Hematopoietic multipotent progenitor cell (in vitro differentiated cells): ENCODE results near the gene HMCN2. TPM values are rescaled to one million over a fixed set of nuclear protein-coding genes. Genes with fewer than 3 reads are reported as not detected.

ENCODE experiments used
- DNase-seq, 3 donors: peaks; one replicate each; pipeline ENCODE4 v3.0.0-alpha.2; 2011 to 2015; ENCODE audit warnings: low read depth in 2 of 3, low spot score in 2 of 3
- total RNA-seq: library from RNA; depleted of rRNA; stranded (reverse); fragments of >200 nt; gene quantifications from one replicate; pipeline ENCODE4 v1.2.3, GENCODE V29; 2012

The HMCN2 gene
- total RNA-seq, 1 donor: under 0.01 TPM

DNA sequence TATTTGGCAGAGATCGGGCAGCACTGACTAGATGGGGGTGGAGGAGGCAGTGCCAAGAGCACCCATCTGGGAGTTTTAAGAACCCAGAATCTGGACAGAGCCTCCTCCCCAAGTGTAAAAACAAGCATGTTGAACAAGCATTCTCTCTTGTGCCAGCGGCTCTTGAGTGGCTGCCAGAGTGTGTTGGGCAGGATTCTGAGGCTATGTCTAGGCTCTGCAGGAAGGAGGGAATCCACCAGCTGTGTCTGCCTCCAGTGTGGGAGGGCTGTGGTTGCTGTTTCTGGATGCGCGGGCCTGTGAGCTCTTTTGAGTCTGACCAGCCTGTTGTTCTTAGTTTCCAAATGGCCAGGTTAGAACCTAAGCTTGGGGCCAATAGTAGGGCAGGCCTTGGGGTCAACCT, 39.8 kb downstream of the HMCN2 start:
- no peak for DNase-seq

DNA sequence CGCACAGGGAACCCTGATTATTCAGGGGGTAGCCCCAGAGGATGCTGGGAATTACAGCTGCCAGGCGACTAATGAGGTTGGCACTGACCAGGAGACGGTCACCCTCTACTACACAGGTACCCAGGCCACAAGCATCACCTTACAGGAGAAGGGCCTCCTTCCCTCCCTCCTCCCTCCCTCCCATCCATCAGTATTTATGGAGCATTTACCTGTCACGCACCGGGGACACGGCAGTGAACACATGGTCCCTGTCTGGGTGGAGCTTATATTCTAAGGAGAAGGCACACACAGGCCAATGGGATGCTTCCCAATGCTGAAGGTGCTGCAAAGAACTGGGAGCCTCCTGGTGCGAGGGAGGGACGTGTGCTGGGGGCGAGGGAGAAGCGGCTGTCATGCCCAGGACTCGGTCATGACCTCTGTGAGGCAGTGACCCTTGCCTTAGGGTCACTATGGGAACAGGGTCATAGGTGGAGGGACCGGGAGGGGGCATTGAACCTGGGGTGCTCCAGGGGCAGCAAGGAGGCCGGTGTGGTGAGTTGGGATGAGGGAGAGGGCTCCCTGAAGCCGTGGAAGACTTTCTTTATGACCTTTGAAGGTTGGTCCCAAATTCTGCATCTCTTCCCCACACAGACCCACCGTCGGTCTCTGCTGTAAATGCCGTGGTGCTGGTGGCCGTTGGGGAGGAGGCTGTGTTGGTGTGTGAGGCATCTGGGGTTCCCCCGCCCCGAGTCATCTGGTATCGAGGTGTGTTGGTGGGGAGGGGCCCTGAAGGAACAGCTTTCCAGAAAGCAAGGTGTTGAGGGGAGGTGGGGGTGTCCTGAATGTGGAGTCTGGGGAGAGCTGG, 41.5 kb downstream of the HMCN2 start:
- no peak for DNase-seq

DNA sequence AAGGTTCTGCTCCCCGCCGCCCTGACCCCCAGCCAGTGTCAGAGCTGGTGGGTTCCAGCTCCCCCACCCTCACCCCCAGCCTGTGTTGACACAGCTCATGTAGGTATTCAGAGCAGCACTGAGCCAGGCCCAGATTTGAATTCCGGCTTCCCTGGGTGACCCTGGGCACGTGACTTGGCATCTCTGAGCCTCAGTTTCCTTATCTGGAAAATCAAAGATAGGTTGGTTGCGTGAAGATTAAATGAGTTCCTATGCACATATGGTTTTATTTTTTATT, 42.0 kb downstream of the HMCN2 start:
- DNase-seq: no peak

DNA sequence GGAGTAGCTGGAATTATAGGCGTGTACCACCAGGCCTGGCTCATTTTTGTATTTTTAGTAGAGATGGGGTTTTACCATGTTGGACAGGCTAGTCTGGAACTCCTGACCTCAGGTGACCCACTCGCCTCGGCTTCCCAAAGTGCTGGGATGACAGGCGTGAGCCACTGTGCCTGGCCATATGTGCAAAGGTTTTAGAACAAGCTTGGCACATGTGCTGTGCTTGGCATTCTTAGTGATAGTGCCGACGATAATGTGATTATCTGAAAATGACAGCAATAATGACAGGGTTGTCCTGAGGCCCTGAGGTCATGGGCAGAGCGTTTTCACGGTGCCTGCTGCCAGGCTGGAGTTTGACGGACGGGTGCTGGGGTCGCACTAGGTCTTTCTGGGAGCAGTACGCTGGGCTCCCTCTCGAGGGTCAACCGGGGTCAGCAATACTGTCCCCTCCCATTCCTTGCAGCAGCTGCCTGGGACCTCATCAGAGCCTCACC, 42.6 kb downstream of the HMCN2 start:
- no peak for DNase-seq

- DNase-seq: no peak
Measured at GRCh38 chr9:130309689-130310455, 44.3 kb downstream of the HMCN2 start.

GRCh38 chr9:130310456-130310855, 44.9 kb downstream of the HMCN2 start:
- DNase-seq: no peak

- no peak for DNase-seq
Measured at GRCh38 chr9:130311003-130311402, 45.4 kb downstream of the HMCN2 start.

GRCh38 chr9:130311408-130312140, 46.0 kb downstream of the HMCN2 start:
- no peak for DNase-seq

- no peak for DNase-seq
Measured at GRCh38 chr9:130313103-130313858, 47.7 kb downstream of the HMCN2 start.

GRCh38 chr9:130315446-130316226, 50.1 kb downstream of the HMCN2 start:
- DNase-seq: no peak

DNA sequence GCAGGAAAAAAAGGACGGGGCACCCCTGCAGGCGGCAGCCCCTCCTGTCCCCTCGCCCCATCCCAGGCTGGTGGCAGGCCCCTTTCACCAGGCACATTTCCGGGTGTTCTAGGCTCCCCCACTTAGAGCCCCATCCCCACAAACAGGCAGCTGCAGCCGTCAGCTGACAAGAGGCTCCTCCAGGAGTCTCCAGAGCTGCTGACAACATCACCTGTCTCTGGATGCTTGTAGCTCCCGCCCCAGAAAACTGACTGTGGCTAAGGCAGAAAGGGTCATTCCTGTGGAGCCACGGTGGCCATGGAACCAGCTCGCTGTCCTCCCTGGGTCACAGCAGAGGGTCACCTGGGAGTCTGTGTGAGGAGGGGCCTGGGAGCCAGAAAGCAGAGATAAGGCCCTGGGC, 50.9 kb downstream of the HMCN2 start:
- DNase-seq: no peak

DNA sequence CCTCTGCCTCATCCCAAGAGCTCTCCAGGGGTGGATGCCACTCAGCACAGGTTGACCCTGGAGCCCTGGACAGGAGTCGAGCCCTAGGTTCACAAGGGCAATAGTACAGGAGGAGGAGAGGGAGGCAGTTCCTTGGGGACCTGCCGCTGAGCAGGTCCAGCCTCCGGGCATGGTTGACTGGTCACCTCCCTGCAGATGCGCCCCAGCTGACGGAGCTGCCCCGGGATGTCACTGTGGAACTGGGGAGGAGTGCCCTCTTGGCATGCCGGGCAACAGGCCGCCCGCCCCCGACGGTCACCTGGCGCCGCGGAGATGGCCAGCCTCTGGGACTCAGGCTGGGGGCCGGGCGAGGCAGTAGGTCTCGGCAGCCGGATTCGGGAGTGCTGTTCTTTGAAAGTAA, 53.7 kb downstream of the HMCN2 start:
- DNase-seq: no peak

DNA sequence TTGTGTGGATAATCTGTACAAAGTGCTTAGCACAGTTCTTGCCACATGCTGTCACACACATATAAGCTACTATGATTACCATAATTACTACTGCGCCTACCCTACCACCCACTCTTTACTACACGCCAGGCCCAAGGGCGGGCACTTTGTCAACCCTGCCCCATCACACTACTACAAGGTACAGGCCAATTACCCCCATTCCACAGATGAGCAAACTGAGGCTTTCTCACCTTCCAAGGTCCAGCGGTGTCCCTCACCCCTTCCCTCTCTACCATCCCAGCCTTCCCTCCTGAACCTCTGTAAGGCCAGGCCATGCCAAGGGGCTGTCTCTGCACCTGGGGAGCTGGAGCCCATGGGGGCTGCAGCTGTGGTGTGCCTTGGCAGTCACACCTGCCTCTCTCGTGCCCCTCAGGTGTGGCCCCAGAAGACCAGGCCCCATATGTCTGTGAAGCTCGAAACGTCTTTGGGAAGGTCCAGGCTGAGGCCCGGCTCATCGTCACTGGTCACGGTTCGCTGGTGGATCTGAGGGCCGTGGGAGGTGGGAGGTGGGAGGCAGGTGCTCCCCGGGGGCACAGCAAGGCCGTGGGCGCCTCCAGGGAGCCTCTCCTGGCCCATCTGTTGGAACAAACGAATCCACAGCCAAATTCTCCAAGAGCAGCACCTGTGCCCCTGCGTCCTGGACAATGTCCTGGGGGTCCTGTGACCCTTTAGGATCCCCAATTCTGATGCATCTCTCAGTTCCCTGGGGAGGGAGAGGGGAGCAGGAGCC, 54.6 kb downstream of the HMCN2 start:
- DNase-seq: no peak

DNA sequence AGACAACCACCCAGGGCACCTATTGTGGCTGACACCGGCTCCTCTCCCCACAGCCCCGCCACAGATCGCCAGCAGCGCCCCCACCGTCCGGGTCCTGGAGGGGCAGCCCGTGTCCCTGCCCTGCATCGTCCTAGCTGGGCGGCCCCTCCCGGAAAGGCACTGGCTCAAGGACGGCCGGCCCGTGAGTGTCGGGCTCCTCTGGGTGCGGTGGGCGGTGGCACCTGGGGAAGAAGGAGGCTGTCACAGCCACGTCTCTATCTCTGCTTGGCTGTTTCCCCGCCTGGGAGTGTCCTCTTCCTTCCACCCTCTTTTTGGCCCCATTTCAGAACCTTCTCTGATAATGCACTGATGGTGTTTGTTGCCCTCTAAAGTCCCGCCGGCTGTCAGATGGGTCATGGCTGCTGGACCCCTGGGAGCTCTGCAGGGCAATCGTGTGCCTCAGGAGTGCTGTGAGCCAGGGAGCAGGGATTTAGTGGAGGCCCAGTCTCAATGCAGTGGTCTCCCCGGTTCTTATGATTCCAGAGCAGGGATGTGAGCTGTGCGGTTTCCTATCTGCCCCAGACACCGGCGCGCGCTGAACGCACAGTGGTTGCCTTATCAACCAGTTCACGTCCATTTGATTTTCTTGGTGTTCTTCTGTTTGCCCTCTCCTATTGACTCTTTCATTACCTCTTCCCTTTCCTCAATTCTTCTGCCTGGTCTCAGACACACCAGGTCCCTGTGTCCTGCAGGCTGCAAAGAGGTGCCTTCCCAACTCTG, 55.3 kb downstream of the HMCN2 start:
- peak in 1 of 3 donors; percentile 14 for DNase-seq

GRCh38 chr9:130321539-130321938, 56.0 kb downstream of the HMCN2 start:
- no peak for DNase-seq

DNA sequence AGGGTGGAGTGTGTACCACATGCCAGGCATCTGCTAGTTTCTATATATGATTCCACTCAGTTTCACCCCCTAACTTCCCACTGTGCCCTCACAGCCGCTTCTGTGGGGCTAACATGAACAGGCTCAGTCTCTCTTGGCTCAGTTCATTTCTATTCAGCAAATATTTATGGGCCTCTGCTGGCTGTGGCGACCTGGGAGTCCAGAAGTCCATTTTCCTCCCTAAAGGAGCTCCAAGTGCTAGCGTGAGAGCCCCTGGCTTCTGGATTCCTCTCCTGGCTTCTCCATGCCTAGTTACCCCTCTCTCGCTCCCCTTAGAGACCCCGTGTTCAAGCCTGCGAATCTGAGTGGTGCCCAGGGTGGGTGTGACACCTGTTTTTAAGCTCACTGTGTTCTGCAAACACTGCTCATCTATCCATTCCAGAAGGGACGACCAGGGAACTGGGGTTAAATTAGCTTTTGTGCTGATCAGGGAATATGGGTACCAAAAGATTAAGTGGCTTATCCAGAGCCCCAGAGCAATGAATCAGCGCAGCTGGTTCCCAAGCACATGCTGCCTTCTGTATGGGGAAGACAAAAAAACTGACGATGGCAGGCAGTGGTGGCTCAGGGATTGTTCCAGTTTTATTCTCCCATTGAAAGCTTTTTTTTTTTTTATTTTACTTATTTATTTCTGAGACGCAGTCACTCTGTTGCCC, 57.6 kb downstream of the HMCN2 start:
- DNase-seq: no peak

- DNase-seq: no peak
Measured at GRCh38 chr9:130325921-130326320, 60.4 kb downstream of the HMCN2 start.
